HepG2 (cell line): ENCODE results near the gene PKD1L1. TPM values are rescaled to one million over a fixed set of nuclear protein-coding genes. Genes with fewer than 3 reads are reported as not detected.

Experiments
- ARNT ChIP-seq: fragments of 450-650 bp; IDR thresholded peaks from 2 replicates; pipeline ENCODE4 v1.6.1; 2017
- ARNT2 ChIP-seq: sonication (generic); formaldehyde crosslinking; IDR thresholded peaks from 2 replicates; pipeline ENCODE4 v1.8.0; 2022; ENCODE audit warnings: mild to moderate bottlenecking, low read depth, missing genetic modification reagents, moderate library complexity
- FOXJ3 ChIP-seq: sonication (generic); formaldehyde crosslinking; IDR thresholded peaks from 2 replicates; pipeline ENCODE4 v1.4.0; 2020; ENCODE audit warnings: missing genetic modification reagents, mild to moderate bottlenecking, borderline replicate concordance
- HCFC1 ChIP-seq: fragments of 150-350 bp; IDR thresholded peaks from 2 replicates; pipeline ENCODE4 v1.6.1; 2014; ENCODE audit warnings: low read depth, low read length
- HDAC2 ChIP-seq: sonication (generic); formaldehyde crosslinking; IDR thresholded peaks from 2 replicates; pipeline ENCODE4 v1.4.0; 2020; ENCODE audit warnings: missing genetic modification reagents
- HIC2 ChIP-seq: sonication (generic); formaldehyde crosslinking; IDR thresholded peaks from 2 replicates; pipeline ENCODE4 v1.9.0; 2022; ENCODE audit warnings: low read depth, missing genetic modification reagents
- KLF9 ChIP-seq: IDR thresholded peaks from 2 replicates; pipeline ENCODE4 v1.6.1; 2016; ENCODE audit warnings: low read depth
- MED1 ChIP-seq: sonication (generic); formaldehyde crosslinking; IDR thresholded peaks from 2 replicates; pipeline ENCODE4 v1.4.0; 2020; ENCODE audit warnings: missing genetic modification reagents
- NR0B2 ChIP-seq: sonication (generic); formaldehyde crosslinking; IDR thresholded peaks from 2 replicates; pipeline ENCODE4 v1.4.0; 2020; ENCODE audit warnings: mild to moderate bottlenecking, missing genetic modification reagents
- POLR2G ChIP-seq: fragments of 200-400 bp; formaldehyde crosslinking; IDR thresholded peaks from 2 replicates; pipeline ENCODE4 v1.6.1; 2018; ENCODE audit warnings: mild to moderate bottlenecking, low read depth, low read length, moderate library complexity
- RFX1 ChIP-seq: fragments of 450-650 bp; IDR thresholded peaks from 2 replicates; pipeline ENCODE4 v1.6.1; 2017
- TEAD2 ChIP-seq: sonication (generic); formaldehyde crosslinking; IDR thresholded peaks from 2 replicates; pipeline ENCODE4 v1.9.0; 2021; ENCODE audit warnings: missing genetic modification reagents
- TRAFD1 ChIP-seq: sonication (generic); formaldehyde crosslinking; IDR thresholded peaks from 2 replicates; pipeline ENCODE4 v1.5.1; 2020; ENCODE audit warnings: missing genetic modification reagents, mild to moderate bottlenecking, borderline replicate concordance
- ZBED4 ChIP-seq: sonication (generic); formaldehyde crosslinking; IDR thresholded peaks from 2 replicates; pipeline ENCODE4 v1.4.0; 2020; ENCODE audit warnings: missing genetic modification reagents, borderline replicate concordance
- ZBTB14 ChIP-seq: sonication (generic); formaldehyde crosslinking; IDR thresholded peaks from 2 replicates; pipeline ENCODE4 v1.4.0; 2020; ENCODE audit warnings: missing genetic modification reagents
- ZFP90 ChIP-seq: sonication (generic); formaldehyde crosslinking; IDR thresholded peaks from 2 replicates; pipeline ENCODE4 v1.8.0; 2022; ENCODE audit warnings: missing genetic modification reagents, mild to moderate bottlenecking, inconsistent platforms, borderline replicate concordance
- ZNF207 ChIP-seq: fragments of 450-650 bp; IDR thresholded peaks from 2 replicates; pipeline ENCODE4 v1.6.1; 2016; ENCODE audit warnings: antibody characterized with exemption, borderline replicate concordance
- ZNF326 ChIP-seq: sonication (generic); formaldehyde crosslinking; IDR thresholded peaks from 2 replicates; pipeline ENCODE4 v1.4.0; 2020; ENCODE audit warnings: missing genetic modification reagents, borderline replicate concordance
- ZNF652 ChIP-seq: IDR thresholded peaks from 2 replicates; pipeline ENCODE4 v1.6.1; 2016; ENCODE audit warnings: low read depth, borderline replicate concordance
- ZNF674 ChIP-seq: sonication (generic); formaldehyde crosslinking; IDR thresholded peaks from 2 replicates; pipeline ENCODE4 v1.5.0; 2020; ENCODE audit warnings: low read depth, mild to moderate bottlenecking, missing genetic modification reagents
- ZNF720 ChIP-seq: sonication (generic); formaldehyde crosslinking; IDR thresholded peaks from 2 replicates; pipeline ENCODE4 v1.4.0; 2020; ENCODE audit warnings: missing genetic modification reagents
- ZSCAN25 ChIP-seq: sonication (generic); formaldehyde crosslinking; IDR thresholded peaks from 2 replicates; pipeline ENCODE4 v1.8.0; 2022; ENCODE audit warnings: mild to moderate bottlenecking, missing genetic modification reagents
- polyA plus RNA-seq, 8 experiments: library from polyadenylated mRNA; depleted of rRNA in 3 of 8; stranded (reverse) in 7 of 8; unstranded in 1 of 8; fragments of >200 nt; fragmentation: Illumina TruSeq in 4 of 8; extraction: Trizol in 4 of 8; gene quantifications; 2 replicates each; pipeline versions ENCODE4 v1.2.1 to v1.2.3, GENCODE V29; 2011 to 2016; ENCODE audit warnings: low read depth in 4 of 8, missing spikeins in 1 of 8, mixed read lengths in 1 of 8; ENCODE audit not compliant: insufficient read depth in 1 of 8
- total RNA-seq, 5 experiments: library from RNA; depleted of rRNA; stranded (reverse); fragments of >200 nt; fragmentation: Illumina TruSeq; extraction: Trizol; gene quantifications; 2 replicates each; pipeline ENCODE4 v1.2.3, GENCODE V29; 2016; ENCODE audit warnings: low read depth in 1 of 5

PKD1L1 gene
- total and polyA plus RNA-seq, 2 of the 13 experiments (the other 11 are each of a cell fraction or from before 2014, with no cell fraction given), result 0.01 TPM; not detected in 1

- TF ChIP-seq HIC2, result peak; percentile 85; the same call in 1 of the 2 replicates
- peak; percentile 52; the same call in 1 of the 2 replicates for TF ChIP-seq ZSCAN25 (CRISPR knock-in tag)
- peak; percentile 98 for TF ChIP-seq HDAC2 (CRISPR knock-in tag)
- TF ChIP-seq NR0B2 (CRISPR knock-in tag), result no peak
- TF ChIP-seq ZNF652 (CRISPR knock-in tag), result no peak
- peak; percentile 100 for TF ChIP-seq MED1 (CRISPR knock-in tag)
- TF ChIP-seq KLF9 (CRISPR knock-in tag), result no peak
- no peak for TF ChIP-seq TEAD2
- no peak for TF ChIP-seq ZBTB14 (CRISPR knock-in tag)
- peak; percentile 69 for TF ChIP-seq ARNT2 (CRISPR knock-in tag)
- TF ChIP-seq ZBED4 (CRISPR knock-in tag), result no peak
- no peak for TF ChIP-seq ZNF326 (CRISPR knock-in tag)
- TF ChIP-seq POLR2G, result peak; percentile 72
- TF ChIP-seq ZFP90, result peak; percentile 90; the same call in 1 of the 2 replicates
- TF ChIP-seq TRAFD1 (CRISPR knock-in tag), result no peak; the same call in 1 of the 2 replicates
- TF ChIP-seq FOXJ3 (CRISPR knock-in tag), result peak; percentile 98
- no peak for TF ChIP-seq HCFC1
- no peak for TF ChIP-seq ZNF207
- no peak for TF ChIP-seq RFX1
- no peak for TF ChIP-seq ARNT
- TF ChIP-seq ZNF674, result no peak
- TF ChIP-seq ZNF720, result no peak
Observed at GRCh38 chr7:47734287-47734948, 213.8 kb downstream of the PKD1L1 start (continued).
